ENCODE results near the gene SWSAP1. TPM values are rescaled to one million over a fixed set of nuclear protein-coding genes. Genes with fewer than 3 reads are reported as not detected.
A peak's percentile ranks its signal among the peaks of the same experiment; 100 is the strongest.

The SWSAP1 gene
- total and polyA plus RNA-seq, 9 of the 15 experiments (the other 6 are each of a cell fraction or from before 2014, with no cell fraction given), result 0.18 to 2.8 (median 1.7) TPM

- 0 out of 2 replicates have a peak, but pooled peaks have one; percentile 35 for TF ChIP-seq RERE (CRISPR knock-in tag; IDR thresholded peaks at IDR 0.05; ENCODE audit: borderline replicate concordance)
- TF ChIP-seq BCOR (IDR thresholded peaks at IDR 0.05), result 0 out of 2 replicates have a peak, but pooled peaks have one; percentile 9
- TF ChIP-seq PTBP1 (IDR thresholded peaks at IDR 0.05; ENCODE audit: low read depth, low read length), result no peak
These were observed 35.8 kb upstream of the SWSAP1 start (continued) for GRCh38 chr19:11338569-11339253.
